Adrenal gland (tissue), 12 donors: ENCODE measurements around the gene NUBP2. TPM values are rescaled to one million over a fixed set of nuclear protein-coding genes. Genes with fewer than 3 reads are reported as not detected.

Source experiments
- DNase-seq, 7 donors: peaks; one replicate each; pipeline ENCODE4 v3.0.0-alpha.2; 2019 to 2020
- H3K27ac ChIP-seq, 5 donors: fragments of 200-600 bp; sonication (generic) in 4 of 5; 1 replicate in 3 of 5; 2 replicates in 2 of 5; pipeline versions ENCODE4 v1.5.1 to v1.8.0; 2016 to 2020; ENCODE audit warnings: mild to moderate bottlenecking in 1 of 5
- H3K27me3 ChIP-seq: fragments of 200-600 bp; 2 replicates; pipeline ENCODE4 v1.8.0; 2021
- H3K36me3 ChIP-seq, 2 donors: fragments of 200-600 bp; replicated peaks in 1 of 2; 1 replicate in 1 of 2; 2 replicates in 1 of 2; pipeline versions ENCODE4 v1.5.1 to v1.8.0; 2018 to 2022
- H3K4me1 ChIP-seq, 2 donors: fragments of 200-600 bp; replicated peaks in 1 of 2; 1 replicate in 1 of 2; 2 replicates in 1 of 2; pipeline versions ENCODE4 v1.5.1 to v1.8.0; 2018 to 2021
- H3K4me3 ChIP-seq, 4 donors: fragments of 200-600 bp; sonication (generic) in 3 of 4; one replicate each; pipeline ENCODE4 v1.5.1; 2016 to 2018
- H3K9me3 ChIP-seq, 3 donors: fragments of 200-600 bp; sonication (generic) in 1 of 3; replicated peaks in 1 of 3; 1 replicate in 2 of 3; 2 replicates in 1 of 3; pipeline versions ENCODE4 v1.5.1 to v1.8.0; 2016 to 2021
- CTCF ChIP-seq, 6 experiments: fragments of 450-650 bp in 4 of 6; fragments of 200-600 bp in 2 of 6; sonication (generic) in 1 of 6; IDR thresholded peaks; 1 replicate in 5 of 6; 2 replicates in 1 of 6; pipeline versions ENCODE4 v1.5.1 to v1.8.0; 2016 to 2021; ENCODE audit warnings: antibody characterized with exemption in 6 of 6, mild to moderate bottlenecking in 2 of 6, moderate library complexity in 1 of 6
- POLR2A ChIP-seq, 2 donors: fragments of 450-650 bp; IDR thresholded peaks; one replicate each; pipeline ENCODE4 v1.6.1; 2017; ENCODE audit warnings: antibody characterized with exemption in 2 of 2, mild to moderate bottlenecking in 2 of 2, moderate library complexity in 1 of 2
- WGBS, 4 donors: extraction: QIAGEN DNeasy Blood & Tissue Kit in 2 of 4; methylation state at CpG; one replicate each; pipeline versions ENCODE4 v1.1.5 to v1.1.7; 2013 to 2017; 5-methylcytosine and 5-hydroxymethylcytosine counted together
- intact Hi-C, 2 donors: fragments of 100-400 bp; cut with DNase I; formaldehyde crosslinking; loops; one replicate each; pipeline versions ENCODE4 v1.14.1 to v1.15.0; 2022 to 2023
- polyA plus RNA-seq, 3 donors: library from polyadenylated mRNA; stranded (reverse); fragments of 200-250 nt in 2 of 3; fragments of 350-450 nt in 1 of 3; fragmentation: Illumina TruSeq in 1 of 3; extraction: RNeasy Lipid Tissue Mini Kit (QIAGEN cat#74804) in 1 of 3; gene quantifications; one replicate each; pipeline ENCODE4 v1.2.3, GENCODE V29; 2013 to 2014
- total RNA-seq, 9 donors: library from RNA; depleted of rRNA in 4 of 9; stranded (reverse); fragments of >200 nt in 4 of 9; fragments of 120-200 nt in 1 of 9; fragmentation: NEBNext Ultra II Directional in 1 of 9; extraction: Animal tissue kit (Norgen Biotek cat#: 25700) in 1 of 9; gene quantifications; one replicate each; pipeline versions ENCODE4 v1.1.0 to v1.2.4, GENCODE V29; 2013 to 2023
- donor health status: healthy with polysubstance abuse.
- donor health status: Bipolar disorder and iron deficiency.
- donor health status: DM: yes; HTN: yes; CAD: no.
- donor health status: DM: no; HTN: no; CAD: no.
- donor health status: DM: no; HTN: no; CAD: no.
- donor health status: DM: yes; HTN: yes; CAD: no.

NUBP2 gene
- total and polyA plus RNA-seq, 12 donors = 3.0 to 252 (median 78.7) TPM

- Histone ChIP-seq H3K27me3 (no peaks in the 10 kb centered on the region), H3K27ac (no peak overlapping the region), H3K9me3 (no peaks in the 10 kb centered on the region), H3K36me3 (no peaks in the 10 kb centered on the region), H3K4me1 (no peaks in the 10 kb centered on the region), H3K4me3 (no peak overlapping the region)
- 81 to 88% (median 85%) methylated on average over 10 of the region's 10 CpGs for WGBS, 4 donors
- DNase-seq = no peak
- intact Hi-C loops = no loop called here
- TF ChIP-seq CTCF (IDR thresholded peaks at IDR 0.05) = no peak
- no peak for TF ChIP-seq POLR2A (IDR thresholded peaks at IDR 0.05)
Measured at GRCh38 chr16:1800701-1801100, 17.9 kb downstream of the NUBP2 start.

GRCh38 chr16:1807626-1808025 is 24.9 kb downstream of the NUBP2 start:
- intact Hi-C loops = no loop called here
- TF ChIP-seq POLR2A (IDR thresholded peaks at IDR 0.05) = no peak
- TF ChIP-seq CTCF (IDR thresholded peaks at IDR 0.05) = no peak
- H3K36me3 ChIP-seq = peaks cover 0 to 36% of the 10 kb centered on the region in 2 donors
- no peak for DNase-seq
- no peaks in the 10 kb centered on the region for H3K4me1 ChIP-seq
- no peak overlapping the region for H3K4me3 ChIP-seq
- no peaks in the 10 kb centered on the region for H3K9me3 ChIP-seq
- no peaks in the 10 kb centered on the region for H3K27me3 ChIP-seq
- WGBS, 4 donors = 88 to 94% (median 91%) methylated on average over 8 to 10 of the region's 10 CpGs
- no peak overlapping the region for H3K27ac ChIP-seq

- Histone ChIP-seq H3K9me3 (no peaks in the 10 kb centered on the region), H3K36me3 (peaks cover 0 to 42% of the 10 kb centered on the region in 2 donors), H3K27ac (no peak overlapping the region), H3K4me3 (no peak overlapping the region), H3K27me3 (no peaks in the 10 kb centered on the region), H3K4me1 (no peaks in the 10 kb centered on the region)
- intact Hi-C loops = no loop called here
- no peak for DNase-seq
- TF ChIP-seq CTCF (IDR thresholded peaks at IDR 0.05) (no peak), POLR2A (IDR thresholded peaks at IDR 0.05) (no peak)
- 74 to 84% (median 80%) methylated on average over 7 to 18 of the region's 18 CpGs for WGBS, 4 donors
Measured at GRCh38 chr16:1808691-1809090, 25.9 kb downstream of the NUBP2 start.

- Histone ChIP-seq H3K36me3 (peaks cover 0 to 48% of the 10 kb centered on the region in 2 donors), H3K9me3 (no peaks in the 10 kb centered on the region), H3K4me1 (no peaks in the 10 kb centered on the region), H3K27ac (no peak overlapping the region), H3K27me3 (no peaks in the 10 kb centered on the region), H3K4me3 (no peak overlapping the region)
- intact Hi-C loops = no loop called here
- whole genome bisulfite sequencing, 4 donors = 71 to 83% (median 77%) methylated on average over 7 to 28 of the region's 28 CpGs
- no peak for DNase-seq
- TF ChIP-seq POLR2A (IDR thresholded peaks at IDR 0.05) = no peak
- TF ChIP-seq CTCF (IDR thresholded peaks at IDR 0.05) = no peak
Measured at GRCh38 chr16:1809281-1809801, 26.6 kb downstream of the NUBP2 start.
